Tibial artery (tissue), 4 donors: ENCODE results near the gene ABI1.

ENCODE experiments used
- DNase-seq, 2 donors: peaks; one replicate each; pipeline ENCODE4 v3.0.0-alpha.2; 2019
- H3K27ac ChIP-seq, 2 donors: fragments of 200-600 bp; sonication (generic) in 1 of 2; 1 replicate in 1 of 2; 2 replicates in 1 of 2; pipeline ENCODE4 v1.5.1; 2018 to 2019; ENCODE audit warnings: mild to moderate bottlenecking in 1 of 2
- H3K27me3 ChIP-seq, 2 donors: fragments of 200-600 bp; sonication (generic) in 1 of 2; one replicate each; pipeline versions ENCODE4 v1.5.1 to v1.6.0; 2016 to 2019
- H3K36me3 ChIP-seq, 3 donors: fragments of 200-600 bp; sonication (generic) in 2 of 3; one replicate each; pipeline ENCODE4 v1.5.1; 2016 to 2019; ENCODE audit warnings: mild to moderate bottlenecking in 2 of 3
- H3K4me1 ChIP-seq, 4 donors: fragments of 200-600 bp; sonication (generic) in 2 of 4; 1 replicate in 3 of 4; 2 replicates in 1 of 4; pipeline ENCODE4 v1.5.1; 2016 to 2019
- H3K4me3 ChIP-seq, 2 donors: fragments of 200-600 bp; sonication (generic) in 1 of 2; 1 replicate in 1 of 2; 2 replicates in 1 of 2; pipeline ENCODE4 v1.5.1; 2018 to 2019; ENCODE audit warnings: mild to moderate bottlenecking in 2 of 2
- H3K9me3 ChIP-seq, 3 donors: fragments of 200-600 bp; sonication (generic) in 1 of 3; one replicate each; pipeline ENCODE4 v1.5.1; 2016 to 2019
- CTCF ChIP-seq, 2 experiments: fragments of 200-600 bp in 1 of 2; fragments of 450-650 bp in 1 of 2; IDR thresholded peaks; one replicate each; pipeline ENCODE4 v1.5.1; 2017 to 2019; ENCODE audit warnings: antibody characterized with exemption in 2 of 2, mild to moderate bottlenecking in 1 of 2, moderate library complexity in 1 of 2
- intact Hi-C: fragments of 100-400 bp; cut with DNase I; formaldehyde crosslinking; loops from one replicate; pipeline ENCODE4 v1.15.0; 2023; ENCODE audit warnings: low total_unique reads

ABI1 gene

GRCh38 chr10:26717476-26717875, 143.3 kb downstream of the ABI1 start:
- Histone ChIP-seq H3K4me1 (no peaks in the 10 kb centered on the region), H3K4me3 (no peak overlapping the region), H3K27ac (no peak overlapping the region), H3K9me3 (no peaks in the 10 kb centered on the region), H3K36me3 (peaks cover 0 to 55% (median 20%) of the 10 kb centered on the region in 3 donors), H3K27me3 (no peaks in the 10 kb centered on the region)
- no peak for TF ChIP-seq CTCF (IDR thresholded peaks at IDR 0.05)
- no peak for DNase-seq
- intact Hi-C loops, result no loop called here

GRCh38 chr10:26715137-26715487, 145.6 kb downstream of the ABI1 start:
- DNase-seq, result no peak
- H3K4me1 ChIP-seq, result no peaks in the 10 kb centered on the region
- peaks cover 0 to 45% (median 28%) of the 10 kb centered on the region in 3 donors for H3K36me3 ChIP-seq
- no peaks in the 10 kb centered on the region for H3K9me3 ChIP-seq
- intact Hi-C loops, result no loop called here
- H3K4me3 ChIP-seq, result no peak overlapping the region
- H3K27ac ChIP-seq, result no peak overlapping the region
- no peak for TF ChIP-seq CTCF (IDR thresholded peaks at IDR 0.05)
- H3K27me3 ChIP-seq, result no peaks in the 10 kb centered on the region

- Histone ChIP-seq H3K27ac (no peak overlapping the region), H3K9me3 (no peaks in the 10 kb centered on the region), H3K36me3 (peaks cover 0 to 47% (median 31%) of the 10 kb centered on the region in 3 donors), H3K27me3 (no peaks in the 10 kb centered on the region), H3K4me3 (no peak overlapping the region), H3K4me1 (no peaks in the 10 kb centered on the region)
- no peak for DNase-seq
- no peak for TF ChIP-seq CTCF (IDR thresholded peaks at IDR 0.05)
- intact Hi-C loops, result no loop called here
Observed at GRCh38 chr10:26714415-26715136, 146.2 kb downstream of the ABI1 start.

- H3K4me3 ChIP-seq, result no peak overlapping the region
- H3K9me3 ChIP-seq, result no peaks in the 10 kb centered on the region
- peaks cover 0 to 61% (median 54%) of the 10 kb centered on the region in 3 donors for H3K36me3 ChIP-seq
- no peaks in the 10 kb centered on the region for H3K27me3 ChIP-seq
- intact Hi-C loops, result no loop called here
- H3K27ac ChIP-seq, result no peak overlapping the region
- no peak for DNase-seq
- TF ChIP-seq CTCF (IDR thresholded peaks at IDR 0.05), result no peak
- H3K4me1 ChIP-seq, result no peaks in the 10 kb centered on the region
Observed at GRCh38 chr10:26711324-26711723, 149.4 kb downstream of the ABI1 start.

GRCh38 chr10:26706936-26707335, 153.8 kb downstream of the ABI1 start:
- intact Hi-C loops, result no loop called here
- Histone ChIP-seq H3K36me3 (peaks cover 0 to 43% (median 43%) of the 10 kb centered on the region in 3 donors), H3K9me3 (no peaks in the 10 kb centered on the region), H3K4me3 (no peak overlapping the region), H3K27me3 (no peaks in the 10 kb centered on the region), H3K4me1 (no peaks in the 10 kb centered on the region), H3K27ac (no peak overlapping the region)
- TF ChIP-seq CTCF (IDR thresholded peaks at IDR 0.05), result no peak
- DNase-seq, result no peak
